ENCODE results near the gene GPR15. TPM values are rescaled to one million over a fixed set of nuclear protein-coding genes. Genes with fewer than 3 reads are reported as not detected.

GPR15 gene
- total RNA-seq, 8 experiments from 2014 or later = 0.35 to 0.81 TPM; not detected in 6

DNA sequence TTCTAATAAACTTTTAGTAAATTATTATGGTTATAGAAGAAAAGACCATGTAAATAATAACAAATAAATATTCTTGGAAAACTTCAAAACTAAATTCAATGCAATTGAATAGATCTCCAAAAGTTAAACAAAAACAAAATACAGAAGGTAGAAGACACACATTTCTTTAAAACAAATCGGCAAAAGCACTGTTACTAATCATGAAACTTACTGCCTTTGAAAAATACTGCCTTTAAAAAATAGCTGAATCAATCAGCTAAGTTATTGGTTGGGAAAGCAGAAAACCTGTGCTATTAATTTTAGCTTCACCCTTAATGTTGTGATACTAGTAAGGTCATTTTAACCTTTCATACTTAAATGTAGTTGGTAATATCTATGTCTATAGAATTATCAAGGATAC, 3.0 kb downstream of the GPR15 start:
- WGBS, 10 experiments = 22 to 100% (median 92%) methylated on average over 1 of the region's 1 CpG
- ATAC-seq (replicated peaks in 6 of 8) = no peak
- H3K4me1 ChIP-seq (replicated peaks in 1 of 2) = peaks cover 0 to 4% of the 10 kb centered on the region in 2 donors
- no peak overlapping the region for H3K27ac ChIP-seq
- H3K4me3 ChIP-seq = no peak overlapping the region
- in situ Hi-C loops (cut with MboI; ENCODE audit: low pct_unique_long_range_greater_than_20kb in 2 of 9, low sequenced_read_pairs in 9 of 9, unreplicated experiment in 9 of 9) = no loop called here

DNA sequence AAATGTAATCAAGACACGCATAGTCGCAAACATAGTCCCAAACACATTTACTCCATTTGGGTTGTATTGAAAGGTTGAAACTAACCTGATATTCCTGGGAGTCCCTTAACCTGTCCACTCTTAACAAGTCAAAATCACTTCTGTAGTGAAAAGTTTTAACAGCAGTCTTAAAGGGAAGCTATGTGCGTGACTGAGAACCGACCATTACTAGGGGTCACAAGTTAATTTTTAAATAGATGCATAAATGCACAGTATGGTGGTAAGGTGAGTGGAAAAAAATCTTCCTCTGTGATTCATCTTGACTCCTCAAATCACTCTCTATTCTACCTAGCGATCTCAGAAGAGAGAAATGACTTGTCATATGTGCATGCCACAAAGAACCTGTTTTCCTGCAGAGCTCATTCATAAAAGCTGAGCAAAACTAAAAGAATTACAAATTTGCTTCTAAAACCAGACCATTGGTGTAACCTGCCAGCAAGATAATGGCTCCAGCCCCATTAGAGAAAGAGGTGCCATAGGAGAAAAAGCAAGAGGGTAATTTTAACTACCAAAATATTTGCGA, 4.8 kb downstream of the GPR15 start:
- Histone ChIP-seq H3K27ac (no peak overlapping the region), H3K4me3 (no peak overlapping the region), H3K4me1 (replicated peaks in 1 of 2) (no peaks in the 10 kb centered on the region)
- in situ Hi-C loops (cut with MboI; ENCODE audit: low pct_unique_long_range_greater_than_20kb in 2 of 9, low sequenced_read_pairs in 9 of 9, unreplicated experiment in 9 of 9) = no loop called here
- no peak for ATAC-seq (replicated peaks in 6 of 8)
- 58 to 100% (median 89%) methylated on average over 1 to 6 of the region's 6 CpGs for WGBS, 10 experiments

GRCh38 chr3:98540346-98540745, 8.6 kb downstream of the GPR15 start:
- H3K4me1 ChIP-seq (replicated peaks in 1 of 2) = no peaks in the 10 kb centered on the region
- ATAC-seq (replicated peaks in 6 of 8) = no peak
- H3K27ac ChIP-seq = no peak overlapping the region
- 35 to 91% (median 86%) methylated on average over 1 to 3 of the region's 3 CpGs; no CpG with 5 or more reads in 1 of the 10 experiments for WGBS, 10 experiments
- H3K4me3 ChIP-seq = no peak overlapping the region
- in situ Hi-C loops (cut with MboI; ENCODE audit: low pct_unique_long_range_greater_than_20kb in 2 of 9, low sequenced_read_pairs in 9 of 9, unreplicated experiment in 9 of 9) = no loop called here

DNA sequence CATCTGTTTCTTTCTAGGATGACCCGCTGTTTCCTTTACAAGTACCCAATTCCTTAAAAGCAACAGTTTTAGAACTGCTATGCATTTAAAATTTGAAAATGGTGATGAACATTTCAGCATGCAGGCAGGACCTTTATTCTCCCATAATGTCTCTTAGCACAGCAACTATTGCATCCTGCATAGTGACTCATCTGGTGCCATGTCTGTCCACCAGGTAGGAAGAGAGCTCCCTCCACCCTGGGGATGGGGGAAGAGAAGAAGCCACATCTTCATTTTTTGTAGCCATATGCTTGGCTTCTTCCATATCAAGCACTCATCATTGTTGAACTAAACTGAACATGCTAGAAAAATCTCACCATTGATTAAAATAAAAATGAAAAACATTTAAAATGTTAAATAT, 9.9 kb downstream of the GPR15 start:
- Histone ChIP-seq H3K4me1 (replicated peaks in 1 of 2) (no peaks in the 10 kb centered on the region), H3K4me3 (no peak overlapping the region), H3K27ac (no peak overlapping the region)
- in situ Hi-C loops (cut with MboI; ENCODE audit: low pct_unique_long_range_greater_than_20kb in 2 of 9, low sequenced_read_pairs in 9 of 9, unreplicated experiment in 9 of 9) = no loop called here
- WGBS, 10 experiments = 33 to 100% (median 93%) methylated on average over 1 of the region's 1 CpG; no CpG with 5 or more reads in 2 of the 10 experiments
- no peak for ATAC-seq (replicated peaks in 6 of 8)

GRCh38 chr3:98542623-98543022, 10.8 kb downstream of the GPR15 start:
- Histone ChIP-seq H3K4me1 (replicated peaks in 1 of 2) (no peaks in the 10 kb centered on the region), H3K4me3 (no peak overlapping the region), H3K27ac (no peak overlapping the region)
- in situ Hi-C loops (cut with MboI; ENCODE audit: low pct_unique_long_range_greater_than_20kb in 2 of 9, low sequenced_read_pairs in 9 of 9, unreplicated experiment in 9 of 9) = no loop called here
- no peak for ATAC-seq (replicated peaks in 6 of 8)
- WGBS, 10 experiments = 14 to 100% (median 60%) methylated on average over 1 of the region's 1 CpG; no CpG with 5 or more reads in 7 of the 10 experiments

GRCh38 chr3:98545940-98546339, 14.2 kb downstream of the GPR15 start:
- H3K4me3 ChIP-seq = no peak overlapping the region
- no peaks in the 10 kb centered on the region for H3K4me1 ChIP-seq (replicated peaks in 1 of 2)
- WGBS, 10 experiments = 47 to 95% (median 88%) methylated on average over 2 to 5 of the region's 5 CpGs
- H3K27ac ChIP-seq = no peak overlapping the region
- no peak for ATAC-seq (replicated peaks in 6 of 8)
- in situ Hi-C loops (cut with MboI; ENCODE audit: low pct_unique_long_range_greater_than_20kb in 2 of 9, low sequenced_read_pairs in 9 of 9, unreplicated experiment in 9 of 9) = no loop called here

GRCh38 chr3:98548544-98548943, 16.8 kb downstream of the GPR15 start:
- no peak overlapping the region for H3K27ac ChIP-seq
- no peak for ATAC-seq (replicated peaks in 6 of 8)
- H3K4me1 ChIP-seq (replicated peaks in 1 of 2) = no peaks in the 10 kb centered on the region
- in situ Hi-C loops (cut with MboI; ENCODE audit: low pct_unique_long_range_greater_than_20kb in 2 of 9, low sequenced_read_pairs in 9 of 9, unreplicated experiment in 9 of 9) = no loop called here
- 40 to 100% (median 75%) methylated on average over 1 to 4 of the region's 5 CpGs; no CpG with 5 or more reads in 2 of the 10 experiments for WGBS, 10 experiments
- H3K4me3 ChIP-seq = no peak overlapping the region

GRCh38 chr3:98550833-98551232, 19.1 kb downstream of the GPR15 start:
- no peak for ATAC-seq (replicated peaks in 6 of 8)
- Histone ChIP-seq H3K4me3 (no peak overlapping the region), H3K4me1 (replicated peaks in 1 of 2) (no peaks in the 10 kb centered on the region), H3K27ac (no peak overlapping the region)
- in situ Hi-C loops (cut with MboI; ENCODE audit: low pct_unique_long_range_greater_than_20kb in 2 of 9, low sequenced_read_pairs in 9 of 9, unreplicated experiment in 9 of 9) = loop anchor here in 1 of 9 experiments (25.0 kb wide), 2 partner anchors 164 to 514 kb away; partner anchors contain the start of genes GABRR3 and OR5K3
- 33 to 100% (median 100%) methylated on average over 1 to 3 of the region's 3 CpGs; no CpG with 5 or more reads in 4 of the 10 experiments for WGBS, 10 experiments

GRCh38 chr3:98551236-98551635, 19.5 kb downstream of the GPR15 start:
- 0 to 94% (median 80%) methylated on average over 1 to 2 of the region's 2 CpGs; no CpG with 5 or more reads in 3 of the 10 experiments for WGBS, 10 experiments
- in situ Hi-C loops (cut with MboI; ENCODE audit: low pct_unique_long_range_greater_than_20kb in 2 of 9, low sequenced_read_pairs in 9 of 9, unreplicated experiment in 9 of 9) = loop anchor here in 1 of 9 experiments (25.0 kb wide), 2 partner anchors 164 to 514 kb away; partner anchors contain the start of genes GABRR3 and OR5K3
- ATAC-seq (replicated peaks in 6 of 8) = no peak
- Histone ChIP-seq H3K4me1 (replicated peaks in 1 of 2) (no peaks in the 10 kb centered on the region), H3K27ac (no peak overlapping the region), H3K4me3 (no peak overlapping the region)

DNA sequence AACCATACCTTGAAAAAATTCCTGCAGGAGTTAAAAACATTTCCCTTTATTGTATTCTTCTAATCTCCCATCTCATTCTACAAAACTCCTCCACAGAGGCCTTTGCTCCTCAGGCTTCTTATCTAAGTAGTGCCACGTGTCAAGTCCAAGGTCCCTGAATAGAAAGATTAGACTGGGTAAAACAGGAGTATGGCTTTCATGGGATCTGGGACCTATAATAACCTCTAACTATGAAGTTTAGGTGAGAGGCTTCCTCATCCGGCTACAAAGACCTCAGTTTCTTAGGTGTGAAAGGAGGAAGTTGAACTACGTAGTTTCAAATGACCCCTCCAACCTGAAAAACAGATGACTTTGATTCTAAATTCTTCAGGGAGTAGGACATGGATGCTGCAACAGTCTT, 20.0 kb downstream of the GPR15 start:
- H3K4me1 ChIP-seq (replicated peaks in 1 of 2) = no peaks in the 10 kb centered on the region
- in situ Hi-C loops (cut with MboI; ENCODE audit: low pct_unique_long_range_greater_than_20kb in 2 of 9, low sequenced_read_pairs in 9 of 9, unreplicated experiment in 9 of 9) = loop anchor here in 1 of 9 experiments (25.0 kb wide), 2 partner anchors 164 to 514 kb away; partner anchors contain the start of genes GABRR3 and OR5K3
- ATAC-seq (replicated peaks in 6 of 8) = no peak
- H3K27ac ChIP-seq = no peak overlapping the region
- WGBS, 10 experiments = 0 to 100% (median 100%) methylated on average over 1 to 3 of the region's 3 CpGs; no CpG with 5 or more reads in 3 of the 10 experiments
- H3K4me3 ChIP-seq = no peak overlapping the region

DNA sequence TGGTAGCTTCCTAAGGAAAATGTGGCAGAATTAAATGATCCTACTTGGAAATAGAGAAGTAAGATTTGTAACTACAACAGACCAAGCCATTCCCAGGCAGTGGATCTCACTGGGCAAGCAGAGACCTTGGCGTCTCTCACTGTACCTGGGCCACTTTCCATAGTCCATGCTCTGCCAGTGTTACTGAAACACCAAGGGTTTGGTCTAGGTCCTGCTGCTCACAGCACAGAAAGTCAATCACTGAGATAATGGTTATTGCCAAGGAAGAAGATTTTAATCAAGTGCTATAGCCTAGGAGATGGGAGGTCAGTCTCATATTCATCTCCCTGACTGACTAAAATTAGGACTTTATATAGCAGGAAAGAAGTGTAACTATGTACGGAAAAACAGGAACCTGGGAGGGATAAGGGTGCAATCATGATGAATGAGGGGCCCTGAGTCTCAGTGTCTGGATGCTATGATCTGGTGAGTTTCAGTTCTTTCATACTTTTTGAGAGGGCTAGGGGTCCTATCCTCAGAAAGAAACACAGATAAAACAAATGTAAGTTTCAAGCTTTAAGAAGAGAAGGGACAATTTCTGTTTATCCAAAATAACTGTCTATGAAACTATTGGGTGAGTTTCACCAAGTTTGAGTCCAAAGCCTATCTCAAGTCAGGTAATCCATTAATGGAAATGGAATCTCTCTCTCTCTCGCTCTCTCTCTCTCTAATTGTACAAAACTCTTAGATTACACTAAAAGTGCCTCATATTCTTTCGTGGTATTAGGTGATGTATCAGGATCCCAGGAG, 20.6 kb downstream of the GPR15 start:
- H3K27ac ChIP-seq = no peak overlapping the region
- 0 to 100% (median 66%) methylated on average over 1 to 4 of the region's 4 CpGs for WGBS, 10 experiments
- ATAC-seq (replicated peaks in 6 of 8) = no peak
- in situ Hi-C loops (cut with MboI; ENCODE audit: low pct_unique_long_range_greater_than_20kb in 2 of 9, low sequenced_read_pairs in 9 of 9, unreplicated experiment in 9 of 9) = loop anchor here in 1 of 9 experiments (25.0 kb wide), 2 partner anchors 165 to 515 kb away; partner anchors contain the start of genes GABRR3 and OR5K3
- H3K4me1 ChIP-seq (replicated peaks in 1 of 2) = no peaks in the 10 kb centered on the region
- H3K4me3 ChIP-seq = no peak overlapping the region

DNA sequence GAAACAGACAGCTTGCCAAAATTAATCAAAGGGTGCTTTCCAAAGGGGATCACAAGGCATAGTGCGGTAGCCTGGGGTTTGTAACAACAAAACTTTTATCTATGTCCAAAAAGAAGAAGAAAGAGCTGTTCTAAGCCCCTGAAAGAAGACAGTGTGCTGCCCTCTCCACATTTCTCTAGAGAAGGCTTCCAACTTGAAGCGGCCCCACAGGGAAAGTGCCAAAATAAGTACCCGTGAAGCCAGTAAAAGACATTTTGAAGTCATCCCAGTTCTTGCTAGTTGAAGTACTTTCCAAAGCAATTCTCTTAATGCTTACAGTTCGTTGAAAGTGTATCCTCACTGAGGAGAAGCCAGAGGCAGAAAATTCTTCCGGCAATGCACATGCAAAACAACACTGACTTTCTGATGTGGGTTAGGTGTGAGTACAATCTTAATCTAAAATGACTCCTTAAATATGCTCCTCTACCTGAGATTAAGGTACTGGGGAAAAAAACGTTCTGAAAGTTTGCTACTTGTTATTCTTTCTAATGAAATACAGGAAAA, 21.3 kb downstream of the GPR15 start:
- in situ Hi-C loops (cut with MboI; ENCODE audit: low pct_unique_long_range_greater_than_20kb in 2 of 9, low sequenced_read_pairs in 9 of 9, unreplicated experiment in 9 of 9) = loop anchor here in 1 of 9 experiments (25.0 kb wide), 2 partner anchors 166 to 516 kb away; partner anchors contain the start of genes GABRR3 and OR5K3
- WGBS, 10 experiments = 0 to 100% (median 79%) methylated on average over 1 to 6 of the region's 6 CpGs
- no peak overlapping the region for H3K27ac ChIP-seq
- no peak for ATAC-seq (replicated peaks in 6 of 8)
- H3K4me1 ChIP-seq (replicated peaks in 1 of 2) = no peaks in the 10 kb centered on the region
- H3K4me3 ChIP-seq = no peak overlapping the region

DNA sequence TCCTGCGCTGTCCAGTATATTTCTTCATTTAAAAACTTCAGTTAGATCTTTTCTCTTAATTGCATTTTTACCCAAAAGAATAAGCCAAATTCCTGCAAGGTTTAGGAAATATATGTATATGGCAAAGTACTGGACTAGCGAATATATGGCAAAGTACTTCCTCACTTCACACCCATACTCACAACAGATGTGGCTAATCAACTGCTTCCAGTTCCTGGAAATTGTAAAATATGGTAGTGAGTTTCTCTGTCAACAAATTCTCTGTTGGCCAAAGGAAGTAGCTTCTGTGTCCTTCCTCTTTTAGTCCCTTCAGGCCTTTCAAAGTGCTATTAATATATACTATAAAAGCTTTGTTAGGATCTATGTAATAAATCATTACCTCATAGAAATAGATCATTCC, 22.0 kb downstream of the GPR15 start:
- no peak overlapping the region for H3K27ac ChIP-seq

More for the DNA sequence above, 22.0 kb downstream of the GPR15 start:
- in situ Hi-C loops (cut with MboI; ENCODE audit: low pct_unique_long_range_greater_than_20kb in 2 of 9, low sequenced_read_pairs in 9 of 9, unreplicated experiment in 9 of 9) = loop anchor here in 1 of 9 experiments (25.0 kb wide), 2 partner anchors 166 to 516 kb away; partner anchors contain the start of genes GABRR3 and OR5K3
- ATAC-seq (replicated peaks in 6 of 8) = no peak
- WGBS, 10 experiments = 17 to 100% (median 90%) methylated on average over 1 to 2 of the region's 2 CpGs; no CpG with 5 or more reads in 1 of the 10 experiments
- Histone ChIP-seq H3K4me1 (replicated peaks in 1 of 2) (no peaks in the 10 kb centered on the region), H3K4me3 (no peak overlapping the region)

Measured in motor neuron (in vitro differentiated cells).